ENCODE data around the gene THNSL1.

The THNSL1 gene

DNA sequence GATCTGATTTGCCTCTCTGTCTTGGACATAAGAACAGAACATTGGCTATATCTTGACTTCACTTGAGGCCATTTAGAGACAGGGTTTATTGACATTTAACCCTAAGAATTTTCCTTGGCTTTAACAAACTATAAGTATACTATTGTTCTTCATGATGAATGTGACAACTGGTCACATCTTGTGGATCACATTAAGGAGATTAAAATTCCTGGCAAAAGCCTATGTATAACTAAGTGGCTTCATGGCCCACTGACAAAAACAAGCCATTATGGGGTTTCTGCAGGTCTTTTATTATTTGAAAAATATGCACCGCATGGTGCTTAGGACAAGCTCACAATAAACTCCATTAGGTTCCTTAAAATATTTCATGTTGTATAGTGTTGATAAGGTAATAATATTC, 54.8 kb downstream of the THNSL1 start:
- H3K9me3 ChIP-seq (ENCODE audit: insufficient read depth, low read length), result no peaks in the 10 kb centered on the region
- H3K27ac ChIP-seq (ENCODE audit: low read length), result no peak overlapping the region
- no peak for TF ChIP-seq EZH2phosphoT487 (IDR thresholded peaks at IDR 0.05; ENCODE audit: low read depth)
- no peaks in the 10 kb centered on the region for H3K36me3 ChIP-seq (replicated peaks; ENCODE audit: low read depth, low read length)
- H4K20me1 ChIP-seq (ENCODE audit: insufficient read depth, low read length), result no peaks in the 10 kb centered on the region
- no peaks in the 10 kb centered on the region for H3K79me2 ChIP-seq (ENCODE audit: low read length)
- no peaks in the 10 kb centered on the region for H3K4me1 ChIP-seq (ENCODE audit: low read length)
- no peak overlapping the region for H2AFZ ChIP-seq (ENCODE audit: low read depth, low read length)
- H3K27me3 ChIP-seq (ENCODE audit: low read depth, low read length), result no peaks in the 10 kb centered on the region
- H3K9ac ChIP-seq (ENCODE audit: low read length), result no peak overlapping the region
- H3K4me2 ChIP-seq (ENCODE audit: low read length), result no peak overlapping the region
- no peak overlapping the region for H3K4me3 ChIP-seq (ENCODE audit: low read length)

DNA sequence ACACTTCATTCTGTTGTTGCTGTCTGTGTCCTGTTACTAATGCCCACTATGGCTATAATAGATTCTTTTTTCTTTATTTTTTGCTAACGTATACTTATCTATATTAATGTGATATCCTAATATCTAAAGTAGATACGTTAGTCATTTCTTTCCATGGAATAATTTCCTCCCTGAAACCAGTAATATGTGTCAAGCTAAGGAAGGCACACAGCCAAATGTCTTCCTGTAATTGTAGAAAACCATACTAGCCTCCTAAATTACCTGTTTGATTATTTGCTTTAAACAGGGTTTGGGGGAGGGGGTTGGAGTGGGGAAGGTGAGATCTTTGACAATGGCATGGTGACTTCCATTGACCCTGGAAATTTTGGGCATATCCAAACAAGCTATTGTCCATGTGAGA, 56.4 kb downstream of the THNSL1 start:
- H3K9me3 ChIP-seq (ENCODE audit: insufficient read depth, low read length), result no peaks in the 10 kb centered on the region
- H3K4me3 ChIP-seq (ENCODE audit: low read length), result no peak overlapping the region

GRCh38 chr10:25075825-25076224, 59.4 kb downstream of the THNSL1 start:
- Histone ChIP-seq H3K9me3 (ENCODE audit: insufficient read depth, low read length) (no peaks in the 10 kb centered on the region), H2AFZ (ENCODE audit: low read depth, low read length) (no peak overlapping the region), H3K4me1 (ENCODE audit: low read length) (no peaks in the 10 kb centered on the region), H3K36me3 (replicated peaks; ENCODE audit: low read depth, low read length) (no peaks in the 10 kb centered on the region), H3K79me2 (ENCODE audit: low read length) (no peaks in the 10 kb centered on the region), H3K27ac (ENCODE audit: low read length) (no peak overlapping the region), H3K4me3 (ENCODE audit: low read length) (no peak overlapping the region), H3K4me2 (ENCODE audit: low read length) (no peak overlapping the region), H4K20me1 (ENCODE audit: insufficient read depth, low read length) (no peaks in the 10 kb centered on the region), H3K27me3 (ENCODE audit: low read depth, low read length) (no peaks in the 10 kb centered on the region), H3K9ac (ENCODE audit: low read length) (no peak overlapping the region)
- TF ChIP-seq EZH2phosphoT487 (IDR thresholded peaks at IDR 0.05; ENCODE audit: low read depth), result no peak
- no peak for TF ChIP-seq CTCF (IDR thresholded peaks at IDR 0.05; ENCODE audit: low read depth, low read length)

More for the DNA sequence above, 56.4 kb downstream of the THNSL1 start:
- no peaks in the 10 kb centered on the region for H3K36me3 ChIP-seq (replicated peaks; ENCODE audit: low read depth, low read length)
- no peaks in the 10 kb centered on the region for H3K27me3 ChIP-seq (ENCODE audit: low read depth, low read length)
- TF ChIP-seq CTCF (IDR thresholded peaks at IDR 0.05; ENCODE audit: low read depth, low read length) (no peak), EZH2phosphoT487 (IDR thresholded peaks at IDR 0.05; ENCODE audit: low read depth) (no peak)
- no peak overlapping the region for H3K4me2 ChIP-seq (ENCODE audit: low read length)
- no peak overlapping the region for H3K27ac ChIP-seq (ENCODE audit: low read length)
- no peak overlapping the region for H2AFZ ChIP-seq (ENCODE audit: low read depth, low read length)
- no peak overlapping the region for H3K9ac ChIP-seq (ENCODE audit: low read length)
- no peaks in the 10 kb centered on the region for H4K20me1 ChIP-seq (ENCODE audit: insufficient read depth, low read length)
- H3K4me1 ChIP-seq (ENCODE audit: low read length), result no peaks in the 10 kb centered on the region
- no peaks in the 10 kb centered on the region for H3K79me2 ChIP-seq (ENCODE audit: low read length)

Data from OCI-LY3 (cell line).